T-helper 1 cell (primary cell): Measurements from ENCODE around the gene HSFX3.
"Not testable (repeated sequence)": the region's sequence is repeated elsewhere in the genome, so short reads cannot be mapped to it uniquely, and the experiment has no call there.

ENCODE experiments used
- DNase-seq, 5 donors: peaks; one replicate each; pipeline ENCODE4 v3.0.0-alpha.2; 2012 to 2020

The HSFX3 gene

DNA sequence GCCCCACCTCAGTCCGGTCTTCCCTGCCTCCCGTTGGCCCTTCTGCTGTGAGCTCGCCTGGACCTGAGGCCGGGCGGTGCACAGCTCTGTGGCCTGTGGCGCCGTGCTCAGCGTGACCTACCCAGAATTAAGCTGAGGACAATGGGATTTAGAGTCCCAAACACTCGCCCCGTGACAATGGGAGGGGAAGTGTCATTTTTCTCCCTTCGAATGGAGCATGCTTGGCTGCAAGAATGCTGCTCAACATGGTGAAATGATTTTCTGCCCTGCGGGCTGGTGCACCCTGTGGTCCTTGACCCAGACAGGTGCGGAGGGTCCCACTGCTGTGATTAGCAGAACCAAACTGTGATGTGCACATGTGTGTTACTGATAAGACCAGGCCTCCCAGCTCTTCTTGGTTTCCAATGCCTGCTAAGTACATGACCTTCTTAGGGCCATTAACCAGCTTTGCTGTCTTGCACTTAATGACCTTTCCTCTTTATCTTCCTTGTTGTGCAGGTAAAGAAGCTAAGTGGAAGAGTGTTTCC lies 8.1 kb downstream of the HSFX3 start:
- DNase-seq, result no peak

DNA sequence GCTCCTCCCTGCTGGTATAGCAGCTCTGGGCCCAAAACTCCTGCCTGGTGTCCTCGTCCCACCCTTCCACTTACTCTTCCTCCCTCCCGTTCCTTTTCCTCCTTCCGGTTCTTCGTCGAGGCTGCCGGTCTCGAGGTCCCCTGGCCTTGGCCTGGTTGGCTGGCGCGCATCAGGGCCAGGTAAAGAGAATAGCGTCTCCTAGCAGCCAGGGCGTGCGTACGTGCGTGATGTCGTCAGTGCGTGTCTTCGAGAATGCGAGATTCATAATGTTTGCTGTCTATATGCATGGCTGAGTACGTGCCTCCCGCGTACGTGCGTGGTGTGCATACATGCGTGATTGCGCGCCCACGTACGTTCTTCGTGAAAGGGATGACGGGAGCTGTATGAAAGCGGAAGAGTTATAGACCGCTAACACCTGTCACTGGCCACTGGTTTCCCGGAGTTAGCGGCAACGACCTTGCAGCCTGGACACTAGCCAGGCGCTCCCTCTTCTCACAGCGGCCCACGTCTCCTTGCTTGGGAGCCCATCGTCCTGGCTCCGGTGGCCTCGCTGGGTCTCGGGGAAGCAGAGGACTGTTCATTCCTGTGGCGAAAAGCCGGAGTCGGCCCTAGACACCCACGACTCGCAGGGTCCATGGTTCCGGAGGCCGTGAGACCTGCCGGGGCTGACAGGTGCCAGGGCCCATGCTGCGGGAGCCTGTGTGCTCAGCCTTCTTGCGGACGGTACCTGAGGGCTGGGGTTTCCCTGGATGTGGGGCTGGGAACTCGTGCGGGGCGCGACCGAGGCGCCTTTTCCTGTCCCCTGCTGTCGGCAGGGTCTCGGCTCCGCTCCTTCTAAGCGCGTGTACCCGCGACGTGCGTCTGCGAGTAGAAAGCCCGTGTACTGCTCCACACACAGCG lies 8.9 kb downstream of the HSFX3 start, which contains the start of gene EOLA1:
Gene EOLA1 (plus strand): TSS at position 392 of the 900 bp plus-strand sequence. CDS start 4,619 bp downstream, outside the sequence.
- DNase-seq, result peak; percentile 73 to 97 (median 81)

GRCh38 chrX:149540131-149540620 lies 9.5 kb downstream of the HSFX3 start:
- peak; percentile 88 to 90 (median 90) for DNase-seq

GRCh38 chrX:149539283-149540130 lies 10.2 kb downstream of the HSFX3 start:
- peak; percentile 76 to 96 (median 84) for DNase-seq

GRCh38 chrX:149537474-149537873 lies 12.2 kb downstream of the HSFX3 start:
- DNase-seq, result not testable (repeated sequence)

DNA sequence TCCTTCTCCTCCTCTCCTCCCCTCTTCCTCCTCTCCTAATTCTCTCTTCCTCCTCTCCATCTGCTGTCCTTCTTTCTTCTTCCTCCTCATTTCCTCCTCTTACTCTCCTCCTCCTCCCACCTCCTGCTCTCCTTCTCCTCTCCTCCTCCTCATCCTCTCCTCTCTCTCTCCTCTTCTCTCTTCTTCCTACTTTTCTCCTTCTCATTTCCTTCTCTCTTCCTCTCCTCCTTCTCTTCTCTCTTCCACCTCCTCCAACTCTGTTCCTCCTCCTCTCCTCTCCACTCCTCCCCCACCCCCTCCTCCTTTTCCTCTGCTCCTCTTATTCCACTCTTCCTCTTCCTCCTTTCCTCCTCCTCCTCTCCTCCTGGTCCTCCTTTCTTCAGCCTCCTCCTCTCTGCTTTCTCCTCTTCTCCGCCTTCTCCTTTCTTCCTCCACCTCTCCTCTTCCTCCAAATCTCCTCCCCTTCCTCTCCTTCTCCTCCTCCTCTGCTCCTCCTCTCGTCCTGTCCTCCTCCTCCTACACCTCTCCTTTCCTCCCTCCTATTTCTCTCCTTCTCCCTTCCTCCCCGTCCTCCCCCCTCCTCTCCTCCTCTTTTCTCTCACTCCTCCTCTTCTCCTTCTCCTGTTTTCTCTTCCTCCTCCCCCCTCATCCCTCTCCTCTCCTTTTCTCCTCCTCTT lies 14.7 kb downstream of the HSFX3 start:
- DNase-seq, result not testable (repeated sequence)

GRCh38 chrX:149533999-149534398 lies 15.7 kb downstream of the HSFX3 start:
- DNase-seq, result not testable (repeated sequence)

GRCh38 chrX:149532868-149533267 lies 16.9 kb downstream of the HSFX3 start:
- not testable (repeated sequence) for DNase-seq

DNA sequence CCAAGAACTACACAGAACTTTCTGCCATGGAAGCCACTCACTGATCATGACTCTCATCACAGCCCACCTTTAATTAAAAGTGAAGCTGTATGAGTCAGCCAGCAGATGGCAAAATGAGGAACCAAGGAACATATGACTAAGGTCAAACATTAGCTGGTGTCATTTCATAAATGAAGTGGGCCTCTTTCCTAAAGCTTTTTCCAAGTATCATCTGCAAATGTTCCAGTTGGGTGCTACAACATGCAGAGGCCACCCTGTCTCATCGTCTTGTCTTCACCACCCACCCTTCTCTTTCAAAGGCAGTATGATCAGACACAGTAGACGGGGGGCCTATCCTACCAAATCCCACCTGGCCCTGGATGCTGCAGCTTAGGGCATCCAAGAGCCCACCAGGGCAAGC lies 18.1 kb downstream of the HSFX3 start:
- DNase-seq, result no peak

DNA sequence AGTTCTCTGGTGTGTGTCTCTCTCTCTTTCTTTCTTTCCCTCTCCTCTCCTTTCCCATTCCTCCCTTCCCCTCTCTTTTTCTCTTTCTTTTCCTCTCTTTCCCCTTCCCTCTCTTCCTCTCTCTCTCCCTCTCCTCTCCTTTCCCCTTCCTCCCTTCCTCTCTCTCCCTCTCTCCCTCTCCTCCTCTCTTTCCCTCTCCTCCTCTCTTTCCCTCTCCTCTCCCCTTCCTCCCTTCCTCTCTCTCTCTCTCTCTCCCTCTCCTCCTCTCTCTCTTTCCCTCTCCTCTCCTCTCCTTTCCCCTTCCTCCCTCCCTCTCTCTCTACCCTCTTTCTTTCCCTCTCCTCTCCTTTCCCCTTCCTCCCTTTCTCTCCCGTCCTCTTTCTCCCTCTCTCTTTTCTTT lies 21.3 kb downstream of the HSFX3 start:
- no peak for DNase-seq

DNA sequence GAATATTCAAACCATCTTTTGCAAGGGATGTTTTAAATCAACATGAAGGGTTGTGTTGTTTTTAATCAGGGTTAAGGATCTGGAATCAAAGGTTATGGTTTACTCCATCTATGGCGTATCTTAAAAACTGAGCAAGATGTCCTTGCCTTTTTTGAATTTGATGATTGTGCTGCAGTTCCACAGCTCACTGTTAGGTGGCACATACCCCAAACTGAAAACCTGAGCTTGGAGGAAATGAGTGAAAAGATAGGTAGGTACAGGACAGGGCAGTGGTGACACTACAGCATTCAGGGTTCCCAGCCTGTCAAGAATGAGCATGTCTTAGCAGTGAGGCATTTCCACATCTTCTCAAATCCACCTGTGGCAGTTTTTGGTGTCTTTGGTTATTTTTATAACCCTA lies 22.0 kb downstream of the HSFX3 start:
- DNase-seq, result peak in 1 of 5 donors; percentile 62

DNA sequence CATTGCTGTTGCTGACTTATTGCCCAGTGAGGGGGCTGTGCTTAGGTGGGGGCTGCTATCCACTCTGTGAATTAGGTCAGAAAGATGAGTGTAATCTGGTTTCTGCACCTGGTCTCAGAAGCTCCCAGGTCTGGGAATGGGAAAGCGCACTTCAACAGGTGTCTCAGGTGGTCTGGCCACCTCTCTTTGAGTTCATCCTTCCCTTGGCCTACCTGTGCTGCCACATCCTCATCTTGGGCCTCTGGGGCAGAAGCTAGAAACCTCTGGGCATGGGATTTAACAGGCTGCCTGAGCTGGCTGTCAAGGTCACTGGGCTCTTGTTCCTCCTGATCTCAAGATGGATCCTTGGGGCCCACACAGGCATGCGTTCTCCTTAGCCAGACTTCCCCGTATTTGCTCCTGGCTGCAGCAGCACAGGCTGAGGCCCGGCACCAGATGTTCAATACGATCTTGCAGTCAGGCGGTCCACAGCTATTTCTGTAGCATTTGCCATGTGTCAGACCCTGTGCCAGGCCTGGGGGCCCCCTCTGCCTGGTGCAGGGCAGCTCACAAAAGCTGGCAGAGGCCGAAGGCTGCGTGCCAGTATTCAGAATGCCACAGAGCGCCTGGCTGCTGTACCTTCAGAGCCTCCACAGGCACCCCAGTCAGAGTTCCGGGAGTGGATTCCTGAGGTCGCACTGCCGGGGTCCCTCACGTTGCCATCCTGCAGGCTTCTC lies 23.2 kb downstream of the HSFX3 start:
- not testable (repeated sequence) for DNase-seq

- peak in 1 of 5 donors; percentile 71 for DNase-seq
Measured at GRCh38 chrX:149525903-149526302, 23.8 kb downstream of the HSFX3 start.

GRCh38 chrX:149525389-149525788 lies 24.3 kb downstream of the HSFX3 start:
- peak; percentile 55 to 77 (median 64) for DNase-seq

GRCh38 chrX:149522916-149523315 lies 26.8 kb downstream of the HSFX3 start:
- no peak for DNase-seq

GRCh38 chrX:149521438-149521837 lies 28.3 kb downstream of the HSFX3 start:
- DNase-seq, result peak in 1 of 5 donors; percentile 33

- DNase-seq, result not testable (repeated sequence)
Measured at GRCh38 chrX:149520636-149521277, 29.0 kb downstream of the HSFX3 start.

DNA sequence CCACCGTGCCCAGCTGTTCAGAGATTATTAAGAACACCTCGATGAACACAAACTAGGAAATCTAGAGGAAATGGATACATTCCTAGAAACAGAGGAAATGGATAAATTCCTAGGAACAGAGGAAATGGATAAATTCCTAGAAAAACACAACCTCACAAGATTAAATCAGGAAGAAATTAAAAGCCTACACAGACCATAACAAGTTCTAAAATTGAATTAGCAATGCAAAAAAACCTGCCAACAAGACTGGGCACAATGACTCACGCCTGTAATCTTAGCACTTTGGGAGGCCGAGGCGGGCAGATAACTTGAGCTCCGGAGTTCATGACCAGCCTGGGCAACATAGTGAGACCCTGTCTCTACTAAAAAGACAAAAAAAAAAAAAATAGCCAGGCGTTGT lies 31.5 kb downstream of the HSFX3 start:
- no peak for DNase-seq

- no peak for DNase-seq
Measured at GRCh38 chrX:149517308-149517707, 32.4 kb downstream of the HSFX3 start.

DNA sequence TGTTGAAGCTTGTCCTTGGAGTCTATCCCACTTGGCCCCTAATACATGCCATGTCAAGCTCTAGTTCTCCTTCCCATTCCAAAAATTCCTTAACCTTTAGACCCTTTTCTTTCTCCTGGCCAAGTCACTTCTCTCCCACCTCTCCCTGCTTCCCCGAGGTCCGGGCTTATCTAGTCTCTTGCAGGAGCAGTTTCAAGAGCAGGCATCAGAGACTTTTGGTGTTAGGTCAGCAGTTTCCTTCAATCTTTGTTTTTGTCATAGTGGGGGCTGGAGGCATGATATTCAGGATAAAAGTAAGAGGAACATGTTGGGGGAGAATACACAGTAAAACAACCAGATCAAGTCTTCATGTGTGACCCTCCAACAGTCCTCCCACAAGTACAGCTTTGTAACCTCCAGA lies 33.1 kb downstream of the HSFX3 start:
- no peak for DNase-seq
